HG03354 (cell line): ENCODE results near the gene NSUN7.
A peak's percentile ranks its signal among the peaks of the same experiment; 100 is the strongest.
"Not testable (repeated sequence)": the region's sequence is repeated elsewhere in the genome, so short reads cannot be mapped to it uniquely, and the experiment has no call there.

Experiments
- ATAC-seq: cut with Tn5 transposase; IDR thresholded peaks from one replicate; pipeline ENCODE4 v1.9.1; 2021; ENCODE audit warnings: mild to moderate bottlenecking; ENCODE audit not compliant: unreplicated experiment, poor library complexity, severe bottlenecking

Gene NSUN7

GRCh38 chr4:40808926-40809457 is 59.2 kb downstream of the NSUN7 start:
- ATAC-seq = no peak

DNA sequence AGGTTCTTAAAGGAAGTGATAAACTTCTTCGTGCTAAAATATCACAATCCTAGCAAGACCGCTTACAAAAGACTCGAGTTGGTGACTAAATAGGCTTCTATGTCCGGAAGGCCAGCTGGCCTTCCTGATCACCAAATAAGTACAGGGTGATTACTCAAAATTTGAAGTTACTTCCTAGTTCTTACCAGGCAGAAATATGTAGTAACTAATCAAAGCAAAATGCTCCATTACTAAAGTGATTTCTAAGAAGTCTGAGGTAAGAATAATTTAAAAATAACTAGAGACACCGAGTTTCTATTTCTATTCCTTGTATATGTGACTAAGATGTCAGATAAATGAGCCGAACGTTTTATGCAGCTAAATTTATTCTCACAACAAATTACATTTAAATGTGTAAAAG is 62.2 kb downstream of the NSUN7 start:
- no peak for ATAC-seq

DNA sequence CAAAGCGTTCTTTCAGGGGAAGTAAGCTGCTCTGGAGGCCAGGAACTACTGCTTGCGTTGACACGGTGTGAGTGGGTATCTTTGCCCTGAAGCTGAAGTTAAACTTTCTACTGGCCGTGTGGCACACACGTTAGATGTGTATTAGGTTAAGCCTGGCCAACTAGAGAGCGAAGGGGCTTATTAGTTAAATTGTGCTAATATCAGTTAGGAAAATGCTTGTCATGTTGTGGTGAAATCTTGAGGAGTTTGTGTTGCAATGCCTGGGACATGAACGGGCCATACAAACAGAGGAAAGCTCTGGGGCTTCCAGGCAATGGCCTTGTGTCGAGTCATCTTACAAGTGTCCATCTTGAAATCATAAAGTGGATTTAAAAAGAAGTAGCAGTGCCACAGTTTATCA is 62.6 kb downstream of the NSUN7 start:
- no peak for ATAC-seq

- no peak for ATAC-seq
Measured at GRCh38 chr4:40812856-40813255, 63.1 kb downstream of the NSUN7 start.

- not testable (repeated sequence) for ATAC-seq
Measured at GRCh38 chr4:40817157-40817556, 67.4 kb downstream of the NSUN7 start.

DNA sequence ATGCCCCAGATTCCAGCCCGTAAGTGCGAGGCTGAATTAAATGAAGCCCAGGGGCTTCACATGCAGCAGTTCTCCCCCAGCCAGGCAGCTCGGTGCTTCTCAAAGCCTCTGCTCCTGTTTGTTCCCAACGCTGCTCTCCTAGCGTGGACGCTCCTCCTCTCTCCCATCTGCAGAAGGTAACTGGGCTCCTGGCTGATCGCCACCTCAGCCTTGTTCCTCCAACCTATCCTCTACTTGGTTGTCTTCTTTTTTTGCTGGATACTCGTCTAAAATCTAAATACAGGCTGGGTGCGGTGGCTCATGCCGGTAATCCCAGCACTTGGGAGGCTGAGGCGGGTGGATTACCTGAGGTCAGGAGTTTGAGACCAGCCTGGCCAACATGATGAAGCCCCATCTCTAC is 70.3 kb downstream of the NSUN7 start:
- no peak for ATAC-seq

DNA sequence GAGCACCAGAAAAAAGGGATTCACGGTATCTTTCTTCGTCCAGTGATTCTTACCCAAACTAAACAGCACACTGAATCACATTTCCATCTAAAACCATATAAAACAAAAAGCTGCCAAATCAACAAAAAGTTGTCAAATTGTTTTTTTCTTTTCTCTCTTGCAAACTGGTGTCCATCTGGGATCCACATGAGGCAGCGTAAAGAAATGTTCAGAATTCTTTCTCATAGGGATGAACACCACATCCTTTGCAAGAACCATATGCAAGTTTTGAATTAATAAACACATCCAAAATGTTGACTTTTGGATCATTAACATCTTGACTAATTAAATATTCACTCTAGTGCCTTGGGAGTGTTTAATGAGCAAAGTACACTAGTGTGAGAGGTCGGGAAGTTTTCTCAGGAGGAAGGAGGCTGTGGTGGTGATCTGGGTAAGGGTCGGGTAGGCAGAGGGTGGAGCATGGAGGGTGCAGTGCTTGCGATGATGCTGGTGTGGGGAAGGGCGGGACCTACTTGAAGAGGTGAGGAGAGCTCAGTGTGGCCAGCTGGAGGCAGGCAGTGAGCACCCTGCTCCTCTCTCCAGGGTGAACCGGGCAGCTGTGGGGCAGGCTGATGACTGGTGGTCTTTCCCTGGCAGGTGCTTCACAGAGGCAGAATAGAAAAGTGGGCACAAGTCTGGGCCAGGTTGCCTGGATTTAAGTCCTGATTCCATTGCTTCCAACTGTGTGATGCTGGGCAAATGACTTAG is 72.8 kb downstream of the NSUN7 start:
- ATAC-seq = no peak

- ATAC-seq = no peak
Measured at GRCh38 chr4:40825014-40825838, 75.5 kb downstream of the NSUN7 start.

DNA sequence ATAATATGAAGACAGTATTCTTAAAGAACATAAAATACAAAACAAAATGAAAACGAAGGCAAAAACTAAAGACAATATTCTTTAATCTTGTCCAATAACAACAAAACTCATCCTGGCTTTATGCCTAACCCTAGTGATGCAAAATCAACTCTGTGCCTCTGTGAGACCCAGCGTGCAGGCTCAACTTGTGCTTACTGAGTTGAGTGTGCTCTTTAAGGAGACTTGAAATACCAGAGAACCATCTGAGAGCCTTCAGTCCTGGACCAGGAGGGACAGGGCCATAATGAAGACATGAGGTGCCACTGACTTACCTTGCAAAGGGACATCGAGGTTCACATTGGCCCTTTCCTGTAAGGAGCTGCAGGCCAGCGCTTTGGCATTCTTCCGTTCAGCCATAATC is 77.1 kb downstream of the NSUN7 start:
- no peak for ATAC-seq

GRCh38 chr4:40827758-40828157 is 78.0 kb downstream of the NSUN7 start:
- ATAC-seq = no peak

DNA sequence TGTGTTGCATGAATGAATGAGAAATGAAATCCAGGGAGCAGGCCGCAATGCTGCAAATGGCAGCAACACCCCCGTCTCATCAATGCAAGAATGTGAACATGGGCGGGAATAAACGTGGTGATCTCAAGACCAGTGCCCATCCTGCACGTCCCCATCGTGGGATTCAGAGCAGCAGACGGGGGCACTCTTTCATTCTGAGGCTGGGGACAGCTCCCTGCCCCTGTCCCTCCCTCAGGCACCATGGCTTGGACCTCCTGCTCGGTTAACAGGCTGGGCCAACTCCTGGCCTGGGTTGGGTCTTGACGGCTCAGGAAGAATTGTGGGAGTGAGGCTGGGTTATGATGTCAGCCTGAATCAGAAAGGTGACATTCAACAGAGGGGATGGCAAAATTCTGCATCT is 78.9 kb downstream of the NSUN7 start:
- no peak for ATAC-seq

GRCh38 chr4:40829586-40829985 is 79.8 kb downstream of the NSUN7 start:
- ATAC-seq = no peak

DNA sequence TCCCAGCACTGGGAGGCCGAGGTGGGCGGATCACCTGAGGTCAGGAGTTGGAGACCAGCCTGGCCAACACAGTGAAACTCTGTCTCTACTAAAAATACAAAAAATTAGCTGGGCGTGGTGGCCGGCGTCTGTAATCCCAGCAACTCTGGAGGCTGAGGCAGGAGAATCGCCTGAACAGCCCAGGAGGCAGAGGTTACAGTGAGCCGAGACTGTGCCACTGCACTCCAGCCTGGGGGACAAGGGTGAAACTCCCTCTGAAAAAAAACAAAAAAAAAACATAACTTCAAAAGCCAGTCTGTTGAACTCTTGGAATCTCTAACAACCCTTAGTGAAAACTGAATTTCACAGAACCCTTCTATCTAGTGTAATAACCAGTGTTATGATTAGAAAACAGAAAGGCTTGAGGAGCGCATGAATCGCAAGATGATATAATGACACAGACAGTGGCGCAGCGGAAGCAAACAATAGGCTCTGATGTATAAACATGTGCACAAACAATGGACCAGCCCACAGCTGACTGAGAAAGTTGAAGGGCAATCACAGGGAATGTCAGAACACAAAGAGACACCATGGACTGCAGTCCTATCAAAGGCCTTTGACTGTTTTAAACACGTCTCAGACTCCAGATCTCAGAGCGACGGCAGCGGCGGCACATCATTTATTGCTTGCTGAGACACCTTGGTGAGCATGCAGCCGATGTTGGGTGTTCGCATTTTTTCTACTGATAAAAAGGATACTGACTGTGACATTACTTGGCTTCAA is 81.6 kb downstream of the NSUN7 start:
- ATAC-seq = no peak

GRCh38 chr4:40832175-40832574 is 82.4 kb downstream of the NSUN7 start:
- no peak for ATAC-seq

DNA sequence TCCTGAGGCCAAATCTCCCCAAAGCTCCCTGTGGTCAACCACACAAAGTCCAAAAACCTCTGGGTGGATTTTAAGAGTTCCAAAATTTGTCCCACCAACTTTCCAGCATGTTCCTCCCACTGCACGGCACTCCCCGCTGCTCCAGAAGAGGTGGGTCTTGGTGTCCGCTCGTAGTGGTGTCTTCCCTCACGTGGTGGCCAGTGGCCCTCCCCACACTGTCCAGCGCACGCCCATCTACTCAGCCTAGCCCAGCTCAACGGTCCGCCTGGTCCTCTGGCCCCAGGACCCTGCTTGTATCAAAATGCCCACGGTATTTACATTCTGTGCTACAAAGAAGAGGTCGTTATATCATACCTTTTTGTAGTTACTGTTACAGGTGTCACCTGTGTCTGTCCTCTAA is 83.5 kb downstream of the NSUN7 start:
- ATAC-seq = no peak

GRCh38 chr4:40837094-40837870 is 87.5 kb downstream of the NSUN7 start:
- ATAC-seq = no peak

GRCh38 chr4:40838742-40839141 is 89.0 kb downstream of the NSUN7 start:
- no peak for ATAC-seq

- ATAC-seq = peak; percentile 41
Measured at GRCh38 chr4:40840255-40840984, 90.7 kb downstream of the NSUN7 start.
